ENCODE results near the gene ME2.
"Not testable (repeated sequence)": the region's sequence is repeated elsewhere in the genome, so short reads cannot be mapped to it uniquely, and the experiment has no call there.

ME2 gene

GRCh38 chr18:50924372-50924771 is 45.5 kb downstream of the ME2 start:
- no peak for DNase-seq (ENCODE audit: low read depth)

GRCh38 chr18:50926521-50926920 is 47.6 kb downstream of the ME2 start:
- DNase-seq (ENCODE audit: low read depth): no peak

GRCh38 chr18:50928551-50928950 is 49.6 kb downstream of the ME2 start:
- no peak for DNase-seq (ENCODE audit: low read depth)

DNA sequence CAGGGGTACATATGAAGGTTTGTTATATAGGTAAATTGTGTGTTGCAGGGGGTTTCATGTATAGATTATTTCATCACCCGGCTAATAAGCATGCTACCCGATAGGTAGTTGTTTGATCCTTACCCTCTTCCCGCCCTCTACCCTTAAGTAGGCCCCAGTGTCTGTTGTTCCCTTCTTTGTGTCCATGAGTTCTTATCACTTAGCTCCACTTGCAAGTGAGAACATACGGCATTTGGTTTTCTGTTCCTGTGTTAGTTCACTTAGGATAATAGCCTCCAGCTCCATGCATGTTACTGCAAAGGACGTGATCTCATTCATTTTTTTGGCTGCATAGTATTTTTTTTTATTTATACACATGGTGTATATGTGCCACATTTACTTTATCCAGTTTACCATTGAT is 54.8 kb downstream of the ME2 start:
- DNase-seq (ENCODE audit: low read depth): no peak

DNA sequence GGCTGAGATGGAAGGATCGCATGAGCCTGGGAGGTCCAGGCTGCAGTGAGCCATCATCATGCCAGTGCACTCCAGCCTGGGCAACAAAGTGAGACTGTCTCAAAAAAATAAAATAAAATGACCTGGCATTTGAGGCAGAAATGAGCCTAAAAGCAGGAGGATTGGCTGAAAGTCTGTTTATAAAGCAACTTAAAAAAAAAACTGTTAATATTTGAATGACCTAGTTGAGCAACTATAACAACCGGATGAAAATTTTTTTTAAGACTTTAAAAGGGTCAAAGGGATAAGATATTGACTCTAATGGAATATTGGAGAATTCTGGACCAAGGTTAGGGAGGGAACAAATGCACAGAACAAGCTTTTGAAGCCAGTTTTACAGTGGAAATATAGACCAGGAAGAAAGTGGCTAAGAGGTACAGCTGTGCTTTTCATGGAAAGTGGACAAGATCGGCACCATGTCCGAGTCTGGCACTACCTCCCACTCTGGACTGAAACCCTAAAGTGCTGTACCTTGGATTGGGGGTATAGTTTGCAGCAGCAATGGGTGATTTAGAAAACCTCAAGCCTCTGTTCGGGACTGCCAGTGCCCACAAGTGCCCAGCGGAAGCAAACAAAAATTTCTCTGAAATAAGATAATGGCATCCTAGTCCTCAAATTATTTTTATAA is 55.8 kb downstream of the ME2 start:
- DNase-seq (ENCODE audit: low read depth): no peak

- DNase-seq (ENCODE audit: low read depth): no peak
These were observed 56.7 kb downstream of the ME2 start for GRCh38 chr18:50935493-50936191.

DNA sequence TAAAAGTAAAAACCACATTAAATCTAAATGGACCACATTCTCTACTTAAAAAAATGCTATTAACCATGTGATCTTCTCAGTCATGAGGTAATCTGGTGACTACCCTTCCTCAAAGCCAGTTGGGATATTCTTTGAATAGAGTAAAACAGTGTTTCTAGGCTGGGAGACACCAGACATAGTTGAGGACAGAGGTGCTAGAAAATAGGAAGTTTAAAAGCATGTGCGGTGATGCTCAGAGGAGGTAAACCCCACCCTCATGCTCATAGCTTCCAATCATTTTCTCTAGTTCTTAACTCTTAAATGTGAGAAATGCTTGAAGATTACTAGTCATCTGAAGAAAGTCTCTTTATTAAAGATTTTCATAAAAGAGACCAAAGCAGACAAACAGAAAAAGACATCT is 58.3 kb downstream of the ME2 start:
- no peak for DNase-seq (ENCODE audit: low read depth)

DNA sequence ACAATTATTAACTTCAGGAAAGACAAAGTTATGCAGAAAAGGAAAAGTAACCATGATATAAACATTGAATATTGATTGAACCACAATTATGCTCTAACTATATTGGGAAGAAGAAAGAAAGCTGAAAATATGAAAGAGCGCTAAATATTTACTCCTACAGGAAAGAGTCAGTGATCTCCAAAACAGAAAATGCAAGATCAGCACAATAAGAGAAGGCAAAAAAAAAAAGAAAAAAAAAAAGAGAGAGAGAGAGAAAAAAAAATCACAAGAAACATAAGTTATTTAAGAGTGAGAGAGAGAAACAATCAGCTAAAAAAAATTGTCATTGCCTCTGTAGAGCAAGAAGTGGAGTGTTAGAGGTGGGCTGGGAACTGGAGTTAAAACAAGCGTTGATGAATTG is 60.0 kb downstream of the ME2 start:
- DNase-seq (ENCODE audit: low read depth): no peak

DNA sequence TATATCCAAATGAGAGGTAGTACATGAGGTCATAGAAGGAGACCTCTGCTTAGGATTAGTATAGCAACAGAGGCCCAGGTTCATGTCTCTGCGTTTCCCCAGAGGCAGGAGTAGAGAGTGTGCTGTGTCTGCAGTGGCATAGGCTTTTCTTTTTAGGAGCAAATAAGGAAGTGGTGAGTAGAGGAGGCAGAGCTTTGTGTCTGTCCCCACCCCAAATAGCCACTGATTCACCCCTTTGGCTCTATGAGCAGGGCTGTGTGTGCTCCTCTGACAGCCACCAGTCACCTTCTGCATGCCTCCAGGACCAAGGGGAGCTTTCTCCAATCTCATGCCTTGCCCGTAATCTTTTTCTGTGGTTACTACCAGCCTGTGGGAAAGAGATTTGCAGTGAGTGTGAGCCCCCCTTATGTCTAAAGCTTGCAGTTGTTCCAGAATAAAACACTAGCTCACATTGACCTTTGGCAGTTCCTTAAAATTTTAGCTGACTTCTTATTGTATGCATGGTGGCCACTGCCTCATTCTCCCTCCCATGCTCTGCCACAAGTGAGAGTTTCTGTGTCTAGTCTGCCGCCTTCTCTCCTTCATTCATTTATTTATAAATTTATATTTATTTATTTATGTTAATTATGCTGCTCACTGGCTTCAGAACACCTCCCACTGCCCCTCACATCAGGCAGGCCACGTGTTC is 65.5 kb downstream of the ME2 start:
- DNase-seq (ENCODE audit: low read depth): no peak

DNA sequence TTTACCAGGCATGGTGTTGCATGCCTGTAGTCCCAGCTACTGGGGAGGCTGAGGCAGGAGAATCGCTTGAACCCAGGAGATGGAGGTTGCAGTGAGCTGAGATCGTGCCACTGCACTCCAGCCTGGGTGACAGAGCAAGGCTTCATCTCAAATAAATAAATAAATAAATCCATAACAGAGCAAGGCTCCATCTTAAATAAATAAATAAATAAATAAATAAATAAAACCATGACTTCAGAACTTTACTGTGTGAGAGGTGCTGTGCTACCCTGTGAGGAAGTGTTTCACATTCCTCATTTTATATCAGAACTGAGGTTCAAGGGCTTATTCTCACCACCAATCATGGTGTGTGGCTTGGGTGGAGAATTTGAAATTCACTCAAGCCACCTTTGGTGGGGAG is 67.0 kb downstream of the ME2 start:
- not testable (repeated sequence) for DNase-seq (ENCODE audit: low read depth)

DNA sequence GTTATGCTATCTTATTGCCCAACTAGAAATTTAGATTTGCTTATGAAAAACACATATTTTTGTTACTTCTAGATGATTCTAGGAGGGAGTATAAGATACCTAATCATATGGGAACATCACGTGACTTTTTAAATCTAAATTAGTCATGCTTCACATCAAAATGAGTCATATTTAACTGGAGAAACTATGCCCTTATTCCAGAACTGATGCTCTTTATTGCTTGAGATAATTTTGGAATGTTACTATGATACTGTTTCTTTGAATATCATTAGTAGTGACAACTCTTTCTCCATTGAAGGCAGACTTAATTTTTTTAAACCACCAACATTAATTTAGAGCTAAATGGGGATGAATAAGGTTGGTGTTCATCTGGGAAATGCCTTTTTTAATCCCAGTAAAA is 69.0 kb downstream of the ME2 start:
- no peak for DNase-seq (ENCODE audit: low read depth)

DNA sequence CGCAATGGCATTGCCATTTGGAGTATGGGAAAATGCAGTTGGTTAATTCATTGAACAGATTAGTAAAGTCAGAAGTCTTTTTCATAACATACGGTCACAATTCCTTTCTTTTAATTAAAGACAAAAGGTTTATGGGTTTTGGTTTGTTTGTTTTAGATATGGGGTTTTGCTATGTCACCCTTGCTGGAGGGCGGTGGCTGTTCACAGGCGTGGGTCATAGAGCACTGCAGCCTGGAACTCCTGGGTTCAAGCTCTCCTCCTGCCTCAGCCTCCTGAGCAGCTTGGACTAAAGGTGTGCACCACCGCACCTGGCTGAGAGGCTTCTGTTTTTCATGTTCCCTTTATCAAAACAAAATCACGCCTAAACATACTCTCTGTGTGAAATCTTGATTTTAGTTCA is 70.3 kb downstream of the ME2 start:
- no peak for DNase-seq (ENCODE audit: low read depth)

- DNase-seq (ENCODE audit: low read depth): no peak
These were observed 71.7 kb downstream of the ME2 start for GRCh38 chr18:50950626-50951025.

GRCh38 chr18:50953822-50954221 is 74.9 kb downstream of the ME2 start:
- DNase-seq (ENCODE audit: low read depth): no peak

DNA sequence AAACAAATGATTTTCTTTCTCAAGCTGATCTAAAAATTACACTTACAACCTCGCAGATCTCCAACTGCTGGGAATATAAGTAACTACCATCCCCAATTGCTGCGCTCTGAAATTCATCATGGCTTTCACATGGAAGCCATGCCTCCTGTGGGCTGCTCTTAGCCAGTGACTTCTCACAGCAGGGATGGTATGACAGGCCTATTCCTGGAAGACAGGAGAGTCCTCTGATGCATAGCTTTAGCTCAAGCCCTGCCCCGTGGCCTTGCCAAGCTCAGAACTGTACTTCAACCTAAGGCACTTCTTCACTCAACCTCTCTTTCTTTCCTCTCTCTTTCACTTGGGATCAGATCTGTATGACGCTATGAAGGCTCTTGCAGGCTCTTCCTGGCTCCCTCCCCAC is 76.3 kb downstream of the ME2 start:
- no peak for DNase-seq (ENCODE audit: low read depth)

- no peak for DNase-seq (ENCODE audit: low read depth)
These were observed 77.2 kb downstream of the ME2 start for GRCh38 chr18:50956116-50956515.

GRCh38 chr18:50961974-50962373 is 83.1 kb downstream of the ME2 start:
- DNase-seq (ENCODE audit: low read depth): no peak

- DNase-seq (ENCODE audit: low read depth): peak; percentile 51
These were observed 89.1 kb downstream of the ME2 start, which contains the start of gene ELAC1 for GRCh38 chr18:50967714-50968661. TSS of gene ELAC1 (plus strand) at chr18:50968040. CDS start at chr18:50974405, 6,365 bp downstream.

GRCh38 chr18:50969448-50969847 is 90.5 kb downstream of the ME2 start:
- DNase-seq (ENCODE audit: low read depth): no peak

DNA sequence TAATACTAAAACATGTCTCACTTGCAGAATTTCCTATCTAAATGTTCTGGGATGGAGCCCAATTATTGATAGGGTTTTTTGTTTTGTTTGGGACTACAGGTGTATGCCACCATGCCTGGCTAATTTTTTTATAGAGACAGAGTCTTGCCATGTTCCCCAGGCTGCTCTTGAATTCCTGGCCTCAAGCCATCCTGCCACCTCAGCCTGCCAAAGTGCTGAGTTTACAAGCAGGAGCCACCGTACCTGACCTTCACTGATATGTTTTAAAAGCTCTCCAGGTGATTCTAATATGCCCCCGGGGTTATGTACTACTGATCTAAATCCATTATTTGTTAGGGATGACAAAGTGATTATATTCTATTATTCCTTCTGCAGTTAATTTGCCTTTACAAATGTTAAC is 91.1 kb downstream of the ME2 start:
- DNase-seq (ENCODE audit: low read depth): no peak

GRCh38 chr18:50972404-50972803 is 93.5 kb downstream of the ME2 start:
- not testable (repeated sequence) for DNase-seq (ENCODE audit: low read depth)
